Measurements from ENCODE around the gene EFCAB8. TPM values are rescaled to one million over a fixed set of nuclear protein-coding genes. Genes with fewer than 3 reads are reported as not detected.

EFCAB8 gene
- total RNA-seq, 1 donor from 2014 or later = 0.41 TPM

DNA sequence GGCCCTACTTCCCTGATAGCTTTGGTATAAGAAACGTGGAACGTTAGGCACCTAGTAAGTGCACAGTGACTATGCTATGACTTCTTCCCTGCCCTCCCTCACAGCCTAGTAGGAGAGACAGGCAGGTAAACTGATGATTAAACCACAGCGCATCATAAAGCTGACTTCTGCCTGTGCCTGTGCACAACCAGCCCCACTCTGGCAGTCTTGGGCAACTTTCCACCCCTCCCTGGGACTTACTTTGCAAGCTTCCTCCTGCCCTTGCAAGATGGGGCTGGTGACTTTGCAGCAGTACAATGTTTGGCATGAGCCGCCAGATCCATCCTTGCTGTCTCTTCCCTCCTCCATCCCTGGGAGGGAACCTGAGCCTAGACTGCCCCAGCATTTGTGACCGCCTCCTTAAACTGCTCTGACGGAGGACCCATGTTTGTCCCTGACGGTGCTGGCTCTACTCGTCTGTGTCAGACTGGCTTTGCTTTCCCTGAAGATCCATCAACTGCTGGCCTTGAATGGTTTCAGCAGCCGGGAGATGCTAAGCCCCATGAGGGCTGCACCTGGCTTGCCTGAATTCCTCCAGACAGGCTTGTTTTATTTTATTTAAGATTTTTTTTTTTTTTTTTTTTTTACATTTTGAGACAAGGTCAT, 36.1 kb downstream of the EFCAB8 start:
- Histone ChIP-seq H3K4me2 (ENCODE audit: low read length) (no peak overlapping the region), H4K20me1 (ENCODE audit: insufficient read depth, low read length) (no peaks in the 10 kb centered on the region), H3K9ac (ENCODE audit: low read length) (no peak overlapping the region), H3K9me3 (ENCODE audit: insufficient read depth, low read depth, low read length) (no peaks in the 10 kb centered on the region), H3K27me3 (ENCODE audit: insufficient read depth, low read length) (no peaks in the 10 kb centered on the region), H3K4me1 (ENCODE audit: insufficient read depth, low read length) (peaks cover 3% of the 10 kb centered on the region), H3K79me2 (ENCODE audit: insufficient read depth, low read length) (no peaks in the 10 kb centered on the region), H3K27ac (ENCODE audit: low read depth, low read length) (no peak overlapping the region), H2AFZ (ENCODE audit: low read depth, low read length) (no peak overlapping the region), H3K4me3 (ENCODE audit: insufficient read depth, low read depth, low read length) (no peak overlapping the region), H3K36me3 (ENCODE audit: insufficient read depth, low read length) (no peaks in the 10 kb centered on the region)
- FAIRE-seq (no peak), DNase-seq (ENCODE audit: low read depth) (no peak)
- no peak overlapping the region for H3K27ac Mint-ChIP-seq (ENCODE audit: unreplicated experiment)
- TF ChIP-seq EZH2 (IDR thresholded peaks at IDR 0.05; ENCODE audit: insufficient read depth, low read length) = no peak
- TF ChIP-seq, protein P1, sequence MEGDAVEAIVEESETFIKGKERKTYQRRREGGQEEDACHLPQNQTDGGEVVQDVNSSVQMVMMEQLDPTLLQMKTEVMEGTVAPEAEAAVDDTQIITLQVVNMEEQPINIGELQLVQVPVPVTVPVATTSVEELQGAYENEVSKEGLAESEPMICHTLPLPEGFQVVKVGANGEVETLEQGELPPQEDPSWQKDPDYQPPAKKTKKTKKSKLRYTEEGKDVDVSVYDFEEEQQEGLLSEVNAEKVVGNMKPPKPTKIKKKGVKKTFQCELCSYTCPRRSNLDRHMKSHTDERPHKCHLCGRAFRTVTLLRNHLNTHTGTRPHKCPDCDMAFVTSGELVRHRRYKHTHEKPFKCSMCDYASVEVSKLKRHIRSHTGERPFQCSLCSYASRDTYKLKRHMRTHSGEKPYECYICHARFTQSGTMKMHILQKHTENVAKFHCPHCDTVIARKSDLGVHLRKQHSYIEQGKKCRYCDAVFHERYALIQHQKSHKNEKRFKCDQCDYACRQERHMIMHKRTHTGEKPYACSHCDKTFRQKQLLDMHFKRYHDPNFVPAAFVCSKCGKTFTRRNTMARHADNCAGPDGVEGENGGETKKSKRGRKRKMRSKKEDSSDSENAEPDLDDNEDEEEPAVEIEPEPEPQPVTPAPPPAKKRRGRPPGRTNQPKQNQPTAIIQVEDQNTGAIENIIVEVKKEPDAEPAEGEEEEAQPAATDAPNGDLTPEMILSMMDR (IDR thresholded peaks at IDR 0.05; ENCODE audit: insufficient read depth, low read depth, low read length) = no peak
- peaks cover 7% of the 10 kb centered on the region for H3K36me3 Mint-ChIP-seq (ENCODE audit: low read depth, unreplicated experiment)
- peaks cover 5% of the 10 kb centered on the region for H3K4me1 Mint-ChIP-seq (ENCODE audit: low read depth, unreplicated experiment)
- peaks cover 28% of the 10 kb centered on the region for H3K27me3 Mint-ChIP-seq (ENCODE audit: low read depth, unreplicated experiment)
- H3K4me3 Mint-ChIP-seq (ENCODE audit: unreplicated experiment) = no peak overlapping the region
- H3K9me3 Mint-ChIP-seq (ENCODE audit: unreplicated experiment) = no peaks in the 10 kb centered on the region

DNA sequence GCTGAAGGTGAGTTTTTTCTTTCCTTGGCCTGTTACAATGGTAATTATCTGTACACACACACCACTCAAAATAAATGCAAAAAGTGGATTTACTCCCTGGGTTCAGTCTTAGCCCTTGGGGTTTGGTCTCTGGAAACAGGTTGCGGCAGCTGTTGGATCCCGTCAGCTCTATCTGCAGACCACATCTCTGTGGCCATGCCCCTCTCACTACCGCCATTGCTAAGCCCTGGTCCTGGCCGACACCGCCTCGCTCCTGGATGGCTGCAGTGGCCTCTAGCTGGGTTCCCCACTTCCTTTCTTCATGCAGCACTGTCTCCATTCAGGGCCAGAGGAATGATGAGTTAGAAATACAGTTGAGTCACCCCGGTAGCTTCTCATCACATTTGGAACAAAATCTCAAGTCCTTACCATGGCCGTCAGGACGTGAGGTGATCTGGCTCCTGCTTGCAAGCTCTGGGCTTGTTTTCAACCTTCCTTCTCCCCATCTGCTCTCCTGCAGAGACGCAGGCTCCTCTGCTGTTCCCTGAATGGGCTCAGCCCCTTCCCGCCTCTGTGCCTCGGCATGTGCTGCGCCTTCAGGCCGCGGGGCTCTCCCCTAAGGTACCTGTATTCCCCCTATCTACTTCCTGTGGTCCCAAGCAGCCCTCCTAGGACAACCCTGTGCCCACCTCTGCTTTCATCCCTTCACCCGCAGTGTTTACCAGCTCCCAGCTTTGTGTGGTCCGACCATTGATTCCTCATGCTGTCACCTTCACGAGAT, 38.0 kb downstream of the EFCAB8 start:
- FAIRE-seq = no peak
- no peaks in the 10 kb centered on the region for H3K27me3 ChIP-seq (ENCODE audit: insufficient read depth, low read length)
- H3K9ac ChIP-seq (ENCODE audit: low read length) = no peak overlapping the region

More for the DNA sequence above, 38.0 kb downstream of the EFCAB8 start:
- H3K4me3 Mint-ChIP-seq (ENCODE audit: unreplicated experiment) = no peak overlapping the region
- peaks cover 18% of the 10 kb centered on the region for H3K27me3 Mint-ChIP-seq (ENCODE audit: low read depth, unreplicated experiment)
- no peak overlapping the region for H3K4me3 ChIP-seq (ENCODE audit: insufficient read depth, low read depth, low read length)
- no peaks in the 10 kb centered on the region for H4K20me1 ChIP-seq (ENCODE audit: insufficient read depth, low read length)
- H3K9me3 Mint-ChIP-seq (ENCODE audit: unreplicated experiment) = no peaks in the 10 kb centered on the region
- H3K4me1 ChIP-seq (ENCODE audit: insufficient read depth, low read length) = peaks cover 3% of the 10 kb centered on the region
- no peaks in the 10 kb centered on the region for H3K79me2 ChIP-seq (ENCODE audit: insufficient read depth, low read length)
- H3K4me2 ChIP-seq (ENCODE audit: low read length) = no peak overlapping the region
- no peak for DNase-seq (ENCODE audit: low read depth)
- H3K27ac ChIP-seq (ENCODE audit: low read depth, low read length) = no peak overlapping the region
- no peaks in the 10 kb centered on the region for H3K9me3 ChIP-seq (ENCODE audit: insufficient read depth, low read depth, low read length)
- H2AFZ ChIP-seq (ENCODE audit: low read depth, low read length) = no peak overlapping the region
- H3K4me1 Mint-ChIP-seq (ENCODE audit: low read depth, unreplicated experiment) = peaks cover 5% of the 10 kb centered on the region
- no peaks in the 10 kb centered on the region for H3K36me3 ChIP-seq (ENCODE audit: insufficient read depth, low read length)
- no peak overlapping the region for H3K27ac Mint-ChIP-seq (ENCODE audit: unreplicated experiment)
- no peak for TF ChIP-seq EZH2 (IDR thresholded peaks at IDR 0.05; ENCODE audit: insufficient read depth, low read length)
- TF ChIP-seq, protein P1 (IDR thresholded peaks at IDR 0.05; ENCODE audit: insufficient read depth, low read depth, low read length) = no peak
- H3K36me3 Mint-ChIP-seq (ENCODE audit: low read depth, unreplicated experiment) = peaks cover 3% of the 10 kb centered on the region

All from astrocyte (in vitro differentiated cells and primary cell).